Right lobe of liver (tissue), 4 donors: Measurements from ENCODE around the gene RMC1.

Experiments used
- POLR2A ChIP-seq: fragments of 450-650 bp; IDR thresholded peaks from one replicate; pipeline ENCODE4 v1.6.1; 2017; ENCODE audit warnings: antibody characterized with exemption, mild to moderate bottlenecking
- TF ChIP-seq, protein P1 (sequence below), 4 donors: fragments of 200-600 bp in 3 of 4; fragments of 450-650 bp in 1 of 4; IDR thresholded peaks; one replicate each; pipeline versions ENCODE4 v1.5.1 to v1.8.0; 2016 to 2022; ENCODE audit warnings: antibody characterized with exemption in 4 of 4, mild to moderate bottlenecking in 2 of 4
- donor health status: DM: no; HTN: no; CAD: no.
- donor health status: DM: no; HTN: no; CAD: no.
- donor health status: DM: no; HTN: yes; CAD: no.

DNA sequence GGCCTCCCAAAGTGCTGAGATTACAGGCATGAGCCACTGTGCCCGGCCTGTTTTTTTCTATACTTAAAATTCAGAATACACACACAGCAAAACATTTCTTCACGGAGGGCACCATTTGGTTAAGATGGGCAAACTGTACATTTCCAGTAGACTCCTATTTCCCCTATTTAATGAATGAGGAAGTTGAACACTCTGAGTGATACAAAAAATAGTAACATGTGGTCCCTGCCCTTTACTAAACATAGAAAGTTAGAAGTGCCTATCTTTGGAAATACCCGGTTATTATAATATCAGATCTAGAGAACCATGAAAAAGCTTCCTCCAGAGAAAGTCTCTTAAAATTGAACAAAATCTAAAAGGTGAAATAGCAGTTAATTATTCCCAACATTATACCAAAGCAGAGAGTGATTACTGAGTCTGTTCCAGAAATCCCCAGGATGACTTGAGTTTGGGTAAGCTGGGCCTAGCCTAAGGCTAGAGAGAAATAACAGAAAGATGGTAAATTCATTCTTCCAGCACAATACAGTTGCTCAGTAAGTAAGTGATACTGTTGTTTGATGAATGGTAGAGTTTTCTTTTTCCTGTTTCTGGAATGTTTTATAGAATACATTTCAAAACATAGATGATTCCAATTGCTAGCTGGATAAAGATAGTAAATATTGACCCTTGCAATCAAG is 23.3 kb upstream of the RMC1 start:
- no peak for TF ChIP-seq POLR2A
- TF ChIP-seq, protein P1, sequence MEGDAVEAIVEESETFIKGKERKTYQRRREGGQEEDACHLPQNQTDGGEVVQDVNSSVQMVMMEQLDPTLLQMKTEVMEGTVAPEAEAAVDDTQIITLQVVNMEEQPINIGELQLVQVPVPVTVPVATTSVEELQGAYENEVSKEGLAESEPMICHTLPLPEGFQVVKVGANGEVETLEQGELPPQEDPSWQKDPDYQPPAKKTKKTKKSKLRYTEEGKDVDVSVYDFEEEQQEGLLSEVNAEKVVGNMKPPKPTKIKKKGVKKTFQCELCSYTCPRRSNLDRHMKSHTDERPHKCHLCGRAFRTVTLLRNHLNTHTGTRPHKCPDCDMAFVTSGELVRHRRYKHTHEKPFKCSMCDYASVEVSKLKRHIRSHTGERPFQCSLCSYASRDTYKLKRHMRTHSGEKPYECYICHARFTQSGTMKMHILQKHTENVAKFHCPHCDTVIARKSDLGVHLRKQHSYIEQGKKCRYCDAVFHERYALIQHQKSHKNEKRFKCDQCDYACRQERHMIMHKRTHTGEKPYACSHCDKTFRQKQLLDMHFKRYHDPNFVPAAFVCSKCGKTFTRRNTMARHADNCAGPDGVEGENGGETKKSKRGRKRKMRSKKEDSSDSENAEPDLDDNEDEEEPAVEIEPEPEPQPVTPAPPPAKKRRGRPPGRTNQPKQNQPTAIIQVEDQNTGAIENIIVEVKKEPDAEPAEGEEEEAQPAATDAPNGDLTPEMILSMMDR (IDR thresholded peaks at IDR 0.05) = no peak
